ENCODE data around the gene RGL4.

The RGL4 gene

DNA sequence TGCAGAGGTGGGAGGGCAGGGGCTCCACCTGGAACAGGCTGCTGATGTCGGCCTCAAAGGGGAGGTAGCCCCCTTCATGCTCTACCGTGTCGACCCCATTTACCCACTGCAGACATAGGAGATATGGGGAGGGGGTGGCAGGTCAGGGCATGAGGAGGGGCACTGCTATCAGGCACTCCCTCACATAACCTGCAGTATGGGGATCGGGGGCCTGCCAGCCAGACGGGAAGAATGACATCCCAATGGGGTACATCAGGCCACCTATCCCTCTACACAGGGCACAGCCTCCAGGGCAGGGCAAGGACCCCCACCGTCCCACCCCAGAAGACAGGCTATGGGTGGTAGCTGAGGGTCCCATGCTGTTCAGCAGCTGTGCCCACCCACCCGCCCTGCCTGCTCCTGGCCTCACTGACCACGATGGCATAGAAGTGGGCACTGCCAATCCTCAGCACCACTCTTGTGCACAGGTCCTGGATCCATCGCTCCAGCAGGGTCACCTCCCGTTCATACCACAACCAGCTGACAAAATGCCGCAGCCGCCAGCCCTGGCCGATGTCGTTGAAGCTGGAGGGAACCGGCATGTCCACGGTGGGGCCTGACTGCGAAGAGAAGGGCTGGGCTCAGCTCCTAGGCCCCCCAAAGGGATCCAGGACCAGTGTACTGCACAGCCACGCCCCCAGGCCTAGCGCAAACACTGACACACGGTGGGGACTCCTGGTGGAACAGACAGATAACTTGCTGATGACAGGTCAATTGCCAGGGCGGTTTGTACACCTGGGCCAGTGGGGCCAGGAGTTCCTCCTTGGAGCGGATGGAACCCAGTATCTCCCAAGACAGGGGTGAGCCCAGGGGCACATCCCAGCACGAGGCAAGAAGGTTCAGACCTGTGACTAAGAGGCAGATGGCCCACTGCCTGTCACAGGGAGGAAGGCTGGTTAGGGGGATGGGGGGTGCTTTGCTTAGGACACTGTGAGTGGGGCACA, 24.1 kb downstream of the RGL4 start:
- Histone ChIP-seq H3K4ac (ENCODE audit: low read length) (no peak overlapping the region), H2AK5ac (ENCODE audit: low read depth, low read length) (no peak overlapping the region), H2BK12ac (ENCODE audit: low read length) (no peak overlapping the region), H2AFZ (ENCODE audit: low read length) (no peak overlapping the region), H2BK5ac (ENCODE audit: low read length) (no peak overlapping the region), H4K8ac (ENCODE audit: low read depth, low read length) (no peak overlapping the region), H3K18ac (ENCODE audit: low read length) (no peak overlapping the region), H3K23ac (ENCODE audit: low read depth, low read length, poor library complexity) (peak overlapping the region; percentile 39), H3K4me3 (ENCODE audit: low read length in 2 of 2) (no peak overlapping the region), H3K4me1 (ENCODE audit: control insufficient read depth in 2 of 2, insufficient read depth in 1 of 2, low read depth in 1 of 2, low read length in 2 of 2) (peaks cover 0 to 2% of the 10 kb centered on the region in 2 donors), H3K4me2 (ENCODE audit: insufficient read depth, low read length, poor library complexity, severe bottlenecking) (no peak overlapping the region), H2BK120ac (ENCODE audit: low read depth, low read length) (no peak overlapping the region), H3K9me3 (replicated peaks in 1 of 2; ENCODE audit: control insufficient read depth in 2 of 2, insufficient read depth in 1 of 2, low read depth in 1 of 2, low read length in 2 of 2) (no peaks in the 10 kb centered on the region), H3K36me3 (replicated peaks in 1 of 2; ENCODE audit: control insufficient read depth in 2 of 2, insufficient read depth in 2 of 2, low read length in 2 of 2) (peaks cover 13 to 55% of the 10 kb centered on the region in 2 donors), H3K27ac (replicated peaks; ENCODE audit: low read length) (no peak overlapping the region), H3K27me3 (ENCODE audit: control insufficient read depth in 3 of 3, insufficient read depth in 3 of 3, low read depth in 1 of 3, low read length in 3 of 3) (no peaks in the 10 kb centered on the region), H3K79me1 (ENCODE audit: low read depth, low read length) (peaks cover 9% of the 10 kb centered on the region), H2BK15ac (ENCODE audit: low read length) (no peak overlapping the region), H3K9ac (ENCODE audit: low read depth, low read length, poor library complexity) (peak overlapping the region; percentile 38), H4K91ac (ENCODE audit: low read depth, low read length, poor library complexity) (no peak overlapping the region), H3K14ac (ENCODE audit: low read length) (no peak overlapping the region)
- DNase-seq (ENCODE audit: low spot score) = no peak
- no CpG with 5 or more reads among the region's 23 CpGs for WGBS, 2 donors (ENCODE audit: extremely low coverage in 2 of 2, insufficient read length in 2 of 2, insufficient replicate concordance in 1 of 2)

DNA sequence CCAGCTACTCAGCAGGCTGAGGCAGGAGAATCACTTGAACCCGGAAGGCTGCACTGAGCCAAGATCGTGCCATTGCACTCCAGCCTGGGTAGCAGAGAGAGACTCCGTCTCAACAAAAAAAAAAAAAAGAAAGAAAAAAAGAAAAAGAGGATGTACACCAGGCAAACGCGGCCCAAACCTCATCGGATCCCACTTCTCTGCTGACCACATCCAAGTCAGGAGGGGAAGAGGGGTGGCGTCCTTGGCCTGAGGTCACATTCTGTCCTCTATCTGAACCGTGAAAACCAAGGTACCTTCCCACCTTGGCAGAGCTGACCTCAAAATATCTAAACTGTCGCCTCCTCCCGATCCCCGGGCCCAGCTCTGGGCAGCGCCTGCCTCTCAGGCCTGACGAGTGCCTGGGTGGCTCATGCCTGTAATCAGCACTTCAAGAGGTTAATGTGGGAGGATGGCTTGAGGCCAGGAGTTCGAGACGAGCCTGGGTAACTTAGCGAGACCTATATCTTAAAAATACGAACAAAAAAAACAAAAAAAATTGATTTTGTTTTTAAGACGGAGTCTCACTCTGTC, 25.1 kb downstream of the RGL4 start:
- Histone ChIP-seq H4K91ac (ENCODE audit: low read depth, low read length, poor library complexity) (no peak overlapping the region), H2BK5ac (ENCODE audit: low read length) (no peak overlapping the region), H3K4me3 (ENCODE audit: low read length in 2 of 2) (peak overlapping the region in 1 of 2 donors; percentile 77), H3K27ac (replicated peaks; ENCODE audit: low read length) (no peak overlapping the region), H2BK15ac (ENCODE audit: low read length) (no peak overlapping the region), H3K79me1 (ENCODE audit: low read depth, low read length) (peaks cover 9% of the 10 kb centered on the region), H2BK12ac (ENCODE audit: low read length) (no peak overlapping the region), H3K9me3 (replicated peaks in 1 of 2; ENCODE audit: control insufficient read depth in 2 of 2, insufficient read depth in 1 of 2, low read depth in 1 of 2, low read length in 2 of 2) (no peaks in the 10 kb centered on the region), H3K4me2 (ENCODE audit: insufficient read depth, low read length, poor library complexity, severe bottlenecking) (peak overlapping the region; percentile 77), H3K4ac (ENCODE audit: low read length) (no peak overlapping the region), H3K4me1 (ENCODE audit: control insufficient read depth in 2 of 2, insufficient read depth in 1 of 2, low read depth in 1 of 2, low read length in 2 of 2) (peaks cover 0 to 2% of the 10 kb centered on the region in 2 donors), H3K36me3 (replicated peaks in 1 of 2; ENCODE audit: control insufficient read depth in 2 of 2, insufficient read depth in 2 of 2, low read length in 2 of 2) (peaks cover 11 to 45% of the 10 kb centered on the region in 2 donors), H3K9ac (ENCODE audit: low read depth, low read length, poor library complexity) (no peak overlapping the region), H2AFZ (ENCODE audit: low read length) (no peak overlapping the region), H3K14ac (ENCODE audit: low read length) (no peak overlapping the region), H3K27me3 (ENCODE audit: control insufficient read depth in 3 of 3, insufficient read depth in 3 of 3, low read depth in 1 of 3, low read length in 3 of 3) (no peaks in the 10 kb centered on the region), H2BK120ac (ENCODE audit: low read depth, low read length) (no peak overlapping the region), H2AK5ac (ENCODE audit: low read depth, low read length) (no peak overlapping the region), H4K8ac (ENCODE audit: low read depth, low read length) (no peak overlapping the region), H3K23ac (ENCODE audit: low read depth, low read length, poor library complexity) (no peak overlapping the region), H3K18ac (ENCODE audit: low read length) (no peak overlapping the region)
- WGBS, 2 donors (ENCODE audit: extremely low coverage in 2 of 2, insufficient read length in 2 of 2, insufficient replicate concordance in 1 of 2) = no CpG with 5 or more reads among the region's 18 CpGs
- DNase-seq (ENCODE audit: low spot score) = no peak

DNA sequence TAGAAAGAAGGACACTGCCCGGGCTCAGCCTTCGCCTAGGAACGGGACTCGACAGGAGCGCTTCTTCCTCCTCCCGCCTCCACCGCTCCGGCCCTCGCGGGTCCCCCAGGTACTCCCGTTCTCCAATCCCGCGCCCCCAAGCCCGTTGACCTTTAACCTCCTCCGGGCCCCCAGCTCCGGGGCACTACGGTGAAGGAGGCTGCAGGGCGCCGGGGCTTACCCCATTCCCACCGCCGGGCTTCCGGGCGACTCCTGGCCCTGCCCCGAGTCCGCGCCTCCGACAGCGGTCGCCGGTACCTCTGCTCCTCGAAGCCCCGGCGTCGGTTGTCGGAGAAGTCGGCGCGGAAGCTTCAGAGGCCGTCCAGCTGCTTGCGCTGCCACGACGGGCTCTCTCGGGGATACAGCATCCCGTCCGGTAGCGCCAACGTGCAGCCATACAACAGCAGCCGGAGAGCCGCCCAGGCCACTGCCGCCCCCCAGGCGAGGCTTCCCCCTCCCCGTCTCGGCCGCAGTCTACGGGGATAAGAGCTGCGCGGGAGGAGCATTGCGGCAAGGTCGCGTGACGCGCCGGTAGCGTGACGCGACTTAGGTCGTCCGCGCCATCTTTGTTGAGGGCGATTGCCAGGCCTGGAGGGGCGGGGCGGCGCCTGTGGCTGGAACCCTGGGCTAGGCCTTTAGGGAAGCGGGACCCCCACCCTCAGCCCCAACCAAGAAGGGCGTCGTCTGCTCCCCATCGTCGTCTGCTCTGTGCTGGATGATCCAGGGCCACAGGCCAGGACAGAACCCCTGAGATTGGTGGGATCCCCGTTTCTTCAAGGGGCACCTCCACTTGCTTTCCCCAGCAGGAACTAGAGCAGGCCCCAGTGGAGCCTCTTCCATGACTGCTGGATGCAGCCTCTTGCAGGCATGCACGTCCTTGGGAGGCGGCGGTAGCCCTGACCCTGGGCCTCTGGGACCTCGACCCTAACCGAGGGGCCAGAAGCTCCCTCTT, 26.3 kb downstream of the RGL4 start:
- Histone ChIP-seq H3K9me3 (replicated peaks in 1 of 2; ENCODE audit: control insufficient read depth in 2 of 2, insufficient read depth in 1 of 2, low read depth in 1 of 2, low read length in 2 of 2) (no peaks in the 10 kb centered on the region), H3K27me3 (ENCODE audit: control insufficient read depth in 3 of 3, insufficient read depth in 3 of 3, low read depth in 1 of 3, low read length in 3 of 3) (no peaks in the 10 kb centered on the region), H3K18ac (ENCODE audit: low read length) (peak overlapping the region; percentile 95), H3K23ac (ENCODE audit: low read depth, low read length, poor library complexity) (peak overlapping the region; percentile 95), H4K91ac (ENCODE audit: low read depth, low read length, poor library complexity) (no peak overlapping the region), H3K36me3 (replicated peaks in 1 of 2; ENCODE audit: control insufficient read depth in 2 of 2, insufficient read depth in 2 of 2, low read length in 2 of 2) (peaks cover 9 to 33% of the 10 kb centered on the region in 2 donors), H3K4me3 (ENCODE audit: low read length in 2 of 2) (peak overlapping the region; percentile 77 to 89), H3K9ac (ENCODE audit: low read depth, low read length, poor library complexity) (peak overlapping the region; percentile 93), H3K4me1 (ENCODE audit: control insufficient read depth in 2 of 2, insufficient read depth in 1 of 2, low read depth in 1 of 2, low read length in 2 of 2) (peaks cover 0 to 2% of the 10 kb centered on the region in 2 donors), H3K4ac (ENCODE audit: low read length) (peak overlapping the region; percentile 5), H3K79me1 (ENCODE audit: low read depth, low read length) (peaks cover 9% of the 10 kb centered on the region), H4K8ac (ENCODE audit: low read depth, low read length) (peak overlapping the region; percentile 94), H3K4me2 (ENCODE audit: insufficient read depth, low read length, poor library complexity, severe bottlenecking) (peak overlapping the region; percentile 77), H2BK5ac (ENCODE audit: low read length) (peak overlapping the region; percentile 8), H2AK5ac (ENCODE audit: low read depth, low read length) (peak overlapping the region; percentile 75), H3K14ac (ENCODE audit: low read length) (peak overlapping the region; percentile 87), H2BK12ac (ENCODE audit: low read length) (no peak overlapping the region), H2BK15ac (ENCODE audit: low read length) (peak overlapping the region; percentile 14), H3K27ac (replicated peaks; ENCODE audit: low read length) (no peak overlapping the region), H2AFZ (ENCODE audit: low read length) (peak overlapping the region; percentile 100), H2BK120ac (ENCODE audit: low read depth, low read length) (peak overlapping the region; percentile 26)
- no CpG with 5 or more reads among the region's 84 CpGs for WGBS, 2 donors (ENCODE audit: extremely low coverage in 2 of 2, insufficient read length in 2 of 2, insufficient replicate concordance in 1 of 2)
- DNase-seq (ENCODE audit: low spot score) = peak; percentile 86
